Measurements from ENCODE around the gene SMIM1. TPM values are rescaled to one million over a fixed set of nuclear protein-coding genes. Genes with fewer than 3 reads are reported as not detected.
A peak's percentile ranks its signal among the peaks of the same experiment; 100 is the strongest.

Gene SMIM1
- total and polyA plus RNA-seq, 2 donors from 2014 or later: 7.0 to 49.5 TPM

DNA sequence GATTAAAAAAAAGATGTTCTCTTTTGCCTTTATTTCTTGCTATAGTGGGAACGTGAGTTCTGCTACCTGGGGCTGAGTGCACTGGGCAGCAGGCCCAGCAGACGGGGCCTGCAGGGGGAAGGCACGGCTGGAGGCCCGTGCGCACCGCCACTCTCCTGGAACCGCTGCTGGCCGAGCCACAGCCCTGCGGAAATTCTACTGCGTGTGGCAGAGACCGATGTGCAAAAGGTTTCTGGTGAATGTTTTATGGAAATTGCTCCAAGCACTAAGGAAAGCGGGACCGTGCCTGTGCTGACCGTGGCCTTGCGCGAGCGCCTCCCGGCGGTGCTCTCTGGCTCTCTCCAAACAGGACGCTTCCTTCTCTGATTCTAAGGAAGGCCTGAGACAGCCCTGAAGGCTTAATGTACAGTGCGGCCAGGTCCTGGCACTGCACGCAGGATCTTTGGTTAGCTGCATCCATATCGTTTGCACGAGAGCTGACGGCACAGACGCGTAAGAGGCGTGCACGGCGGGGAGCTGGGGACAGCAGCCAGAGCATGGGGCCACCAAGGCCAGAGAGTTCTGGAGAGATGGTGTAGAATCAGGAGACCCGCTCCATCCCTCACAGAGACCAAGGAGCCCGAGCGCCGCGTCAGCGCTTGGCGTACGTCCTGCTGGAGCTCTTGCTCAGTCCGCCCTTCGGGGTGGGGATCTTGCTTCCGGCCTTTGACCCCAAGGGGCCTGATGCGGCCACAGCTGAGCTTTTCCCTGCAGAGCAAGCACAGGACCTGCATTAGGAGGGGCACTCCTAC is 42.4 kb downstream of the SMIM1 start:
- Histone ChIP-seq H3K36me3 (ENCODE audit: control insufficient read depth in 2 of 3, insufficient read depth in 3 of 3, low read length in 3 of 3) (peaks cover 1 to 16% (median 6%) of the 10 kb centered on the region in 3 donors), H3K4me3 (ENCODE audit: low read length in 3 of 3) (no peak overlapping the region), H3K27ac (ENCODE audit: low read depth in 2 of 2, low read length in 2 of 2) (no peak overlapping the region), H3K27me3 (ENCODE audit: control insufficient read depth, insufficient read depth, low read length) (no peaks in the 10 kb centered on the region), H3K9me3 (ENCODE audit: control insufficient read depth in 2 of 3, insufficient read depth in 1 of 3, low read length in 3 of 3) (no peaks in the 10 kb centered on the region), H3K4me1 (ENCODE audit: control insufficient read depth in 2 of 3, insufficient read depth in 2 of 3, low read depth in 1 of 3, low read length in 3 of 3) (peaks cover 0 to 2% (median 0%) of the 10 kb centered on the region in 3 donors), H3K9ac (ENCODE audit: low read length in 3 of 3) (no peak overlapping the region)
- intact Hi-C loops (cut with DNase I): no loop called here
- DNase-seq: peak in 2 of 5 donors; percentile 21 to 65
- FAIRE-seq: no peak
- TF ChIP-seq, protein P1, sequence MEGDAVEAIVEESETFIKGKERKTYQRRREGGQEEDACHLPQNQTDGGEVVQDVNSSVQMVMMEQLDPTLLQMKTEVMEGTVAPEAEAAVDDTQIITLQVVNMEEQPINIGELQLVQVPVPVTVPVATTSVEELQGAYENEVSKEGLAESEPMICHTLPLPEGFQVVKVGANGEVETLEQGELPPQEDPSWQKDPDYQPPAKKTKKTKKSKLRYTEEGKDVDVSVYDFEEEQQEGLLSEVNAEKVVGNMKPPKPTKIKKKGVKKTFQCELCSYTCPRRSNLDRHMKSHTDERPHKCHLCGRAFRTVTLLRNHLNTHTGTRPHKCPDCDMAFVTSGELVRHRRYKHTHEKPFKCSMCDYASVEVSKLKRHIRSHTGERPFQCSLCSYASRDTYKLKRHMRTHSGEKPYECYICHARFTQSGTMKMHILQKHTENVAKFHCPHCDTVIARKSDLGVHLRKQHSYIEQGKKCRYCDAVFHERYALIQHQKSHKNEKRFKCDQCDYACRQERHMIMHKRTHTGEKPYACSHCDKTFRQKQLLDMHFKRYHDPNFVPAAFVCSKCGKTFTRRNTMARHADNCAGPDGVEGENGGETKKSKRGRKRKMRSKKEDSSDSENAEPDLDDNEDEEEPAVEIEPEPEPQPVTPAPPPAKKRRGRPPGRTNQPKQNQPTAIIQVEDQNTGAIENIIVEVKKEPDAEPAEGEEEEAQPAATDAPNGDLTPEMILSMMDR (IDR thresholded peaks at IDR 0.05; ENCODE audit: borderline replicate concordance, extremely low read depth, insufficient read depth): no peak

DNA sequence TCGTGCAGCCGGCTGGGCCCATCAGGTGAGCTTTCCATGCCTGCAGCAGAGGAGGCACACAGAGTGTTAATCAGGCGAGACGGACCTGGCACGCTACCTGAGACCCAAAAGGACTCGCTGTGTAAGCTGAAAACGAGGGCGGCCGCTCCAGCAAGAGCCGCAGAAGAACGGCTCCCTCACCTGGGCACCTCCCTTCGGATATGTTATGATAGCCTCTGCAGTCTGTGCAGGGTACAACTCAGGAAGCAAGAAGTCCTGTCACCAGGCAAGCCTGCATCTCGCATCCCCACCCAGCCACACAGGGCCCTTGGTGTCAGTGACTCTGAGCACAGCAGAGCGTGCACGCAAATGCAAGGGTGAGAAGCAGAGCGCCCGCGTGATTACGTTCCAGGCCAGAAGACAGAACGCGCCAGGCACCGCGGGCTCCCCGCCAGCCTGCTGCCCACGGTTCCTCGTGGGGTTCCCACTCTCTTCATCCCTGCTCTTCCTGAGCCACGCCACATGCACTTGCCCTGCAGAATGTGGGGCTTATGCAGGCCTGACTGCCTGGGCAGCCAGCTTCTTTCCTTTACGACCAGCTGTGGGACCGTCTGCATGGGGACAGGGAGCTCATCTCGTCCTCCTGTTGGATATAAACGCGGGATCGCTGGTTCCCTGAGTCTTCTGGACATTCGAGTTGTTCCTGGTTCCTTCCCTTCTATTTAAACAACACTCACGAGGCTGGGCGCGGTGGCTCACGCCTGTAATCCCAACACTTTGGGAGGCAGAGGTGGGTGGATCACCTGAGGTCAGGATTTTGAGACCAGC is 44.0 kb downstream of the SMIM1 start:
- intact Hi-C loops (cut with DNase I): no loop called here
- H3K9ac ChIP-seq (ENCODE audit: low read length in 3 of 3): no peak overlapping the region
- H3K4me3 ChIP-seq (ENCODE audit: low read length in 3 of 3): no peak overlapping the region
- H3K27ac ChIP-seq (ENCODE audit: low read depth in 2 of 2, low read length in 2 of 2): no peak overlapping the region
- no peaks in the 10 kb centered on the region for H3K9me3 ChIP-seq (ENCODE audit: control insufficient read depth in 2 of 3, insufficient read depth in 1 of 3, low read length in 3 of 3)
- peaks cover 0 to 8% (median 4%) of the 10 kb centered on the region in 3 donors for H3K4me1 ChIP-seq (ENCODE audit: control insufficient read depth in 2 of 3, insufficient read depth in 2 of 3, low read depth in 1 of 3, low read length in 3 of 3)
- TF ChIP-seq, protein P1 (IDR thresholded peaks at IDR 0.05; ENCODE audit: borderline replicate concordance, extremely low read depth, insufficient read depth): no peak
- peak in 1 of 5 donors; percentile 38 for DNase-seq
- peaks cover 3 to 16% (median 10%) of the 10 kb centered on the region in 3 donors for H3K36me3 ChIP-seq (ENCODE audit: control insufficient read depth in 2 of 3, insufficient read depth in 3 of 3, low read length in 3 of 3)
- no peak for FAIRE-seq
- no peaks in the 10 kb centered on the region for H3K27me3 ChIP-seq (ENCODE audit: control insufficient read depth, insufficient read depth, low read length)

DNA sequence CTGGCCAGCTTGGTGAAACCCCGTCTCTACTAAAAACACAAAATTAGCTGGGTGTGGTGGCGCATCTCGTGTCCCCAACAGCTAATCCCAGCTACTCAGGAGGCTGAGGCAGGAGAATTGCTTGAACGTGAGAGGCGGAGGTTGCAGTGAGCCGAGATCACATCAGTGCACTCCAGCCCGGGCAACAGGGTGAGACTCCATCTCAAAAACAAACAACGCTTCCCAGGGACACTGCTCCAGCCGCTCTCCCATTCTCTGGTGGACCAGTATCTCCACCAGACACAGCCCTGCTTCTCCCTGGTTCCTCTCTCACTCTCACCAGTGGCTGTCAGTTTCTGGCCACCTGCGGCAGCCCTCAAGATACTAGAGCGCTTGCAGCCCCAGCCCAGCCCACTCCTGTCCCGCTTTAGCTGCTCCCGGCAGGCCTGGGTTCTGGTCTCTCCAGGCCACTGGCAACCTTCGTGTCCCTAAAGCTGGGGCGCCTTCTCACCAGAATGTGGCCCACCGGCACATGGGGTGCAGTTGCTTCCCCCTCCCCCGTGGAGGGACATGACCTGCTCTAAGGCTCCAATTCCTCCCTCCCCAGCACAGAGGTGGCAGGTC is 44.7 kb downstream of the SMIM1 start:
- H3K4me3 ChIP-seq (ENCODE audit: low read length in 3 of 3): no peak overlapping the region
- intact Hi-C loops (cut with DNase I): no loop called here
- no peaks in the 10 kb centered on the region for H3K9me3 ChIP-seq (ENCODE audit: control insufficient read depth in 2 of 3, insufficient read depth in 1 of 3, low read length in 3 of 3)
- no peak overlapping the region for H3K27ac ChIP-seq (ENCODE audit: low read depth in 2 of 2, low read length in 2 of 2)
- TF ChIP-seq, protein P1 (IDR thresholded peaks at IDR 0.05; ENCODE audit: borderline replicate concordance, extremely low read depth, insufficient read depth): no peak
- no peak overlapping the region for H3K9ac ChIP-seq (ENCODE audit: low read length in 3 of 3)
- FAIRE-seq (no peak), DNase-seq (peak in 1 of 5 donors; percentile 68)
- peaks cover 3 to 20% (median 16%) of the 10 kb centered on the region in 3 donors for H3K36me3 ChIP-seq (ENCODE audit: control insufficient read depth in 2 of 3, insufficient read depth in 3 of 3, low read length in 3 of 3)
- peaks cover 0 to 9% (median 3%) of the 10 kb centered on the region in 3 donors for H3K4me1 ChIP-seq (ENCODE audit: control insufficient read depth in 2 of 3, insufficient read depth in 2 of 3, low read depth in 1 of 3, low read length in 3 of 3)
- H3K27me3 ChIP-seq (ENCODE audit: control insufficient read depth, insufficient read depth, low read length): no peaks in the 10 kb centered on the region
